HCT116 (cell line): ENCODE data around the gene PDLIM5.

Experiments used
- EZH2 ChIP-seq: fragments of 200-600 bp; sonication (generic); IDR thresholded peaks from 2 replicates; pipeline ENCODE4 v1.6.1; 2017; ENCODE audit warnings: antibody characterized with exemption, mixed run types
- EZH2phosphoT487 ChIP-seq: fragments of 200-600 bp; IDR thresholded peaks from 2 replicates; pipeline ENCODE4 v1.6.1; 2018; ENCODE audit warnings: antibody characterized with exemption, borderline replicate concordance
- FOSL1 ChIP-seq: IDR thresholded peaks from 2 replicates; pipeline ENCODE4 v1.6.1; 2012; ENCODE audit warnings: low read depth
- JUND ChIP-seq: IDR thresholded peaks from 2 replicates; pipeline ENCODE4 v1.6.1; 2012
- POLR2A ChIP-seq: IDR thresholded peaks from 2 replicates; pipeline ENCODE4 v1.7.0; 2011; ENCODE audit warnings: borderline replicate concordance; ENCODE audit not compliant: insufficient read depth, insufficient read length; ENCODE audit errors: extremely low read depth
- POLR2AphosphoS5 ChIP-seq: IDR thresholded peaks from 2 replicates; pipeline ENCODE4 v1.6.1; 2011; ENCODE audit warnings: mild to moderate bottlenecking, low read depth, low read length, moderate library complexity
- RAD21 ChIP-seq: IDR thresholded peaks from 2 replicates; pipeline ENCODE4 v1.6.1; 2012; ENCODE audit warnings: low read depth, mild to moderate bottlenecking
- SIN3A ChIP-seq: IDR thresholded peaks from 2 replicates; pipeline ENCODE4 v1.6.1; 2012; ENCODE audit warnings: low read depth
- SRF ChIP-seq: IDR thresholded peaks from 2 replicates; pipeline ENCODE4 v1.6.1; 2012; ENCODE audit warnings: low read depth
- YY1 ChIP-seq: IDR thresholded peaks from 2 replicates; pipeline ENCODE4 v1.6.1; 2011; ENCODE audit warnings: low read length, low read depth, moderate library complexity, mild to moderate bottlenecking; ENCODE audit not compliant: insufficient replicate concordance; ENCODE audit errors: extremely low read depth
- ZFX ChIP-seq: fragments of 450-650 bp; IDR thresholded peaks from 2 replicates; pipeline ENCODE4 v1.6.1; 2017
- TF ChIP-seq, protein P1 (sequence below): IDR thresholded peaks from 2 replicates; pipeline ENCODE4 v1.6.1; 2011; ENCODE audit warnings: mild to moderate bottlenecking, low read length, moderate library complexity; ENCODE audit not compliant: insufficient replicate concordance; ENCODE audit errors: extremely low read depth
- TF ChIP-seq, protein P2 (sequence below), 3 experiments: fragments of 200-600 bp in 1 of 3; sonication (generic) in 1 of 3; IDR thresholded peaks in 2 of 3; conservative IDR thresholded peaks in 1 of 3; 2 replicates each; pipeline ENCODE4 v1.5.1; 2012 to 2017; ENCODE audit warnings: low read depth in 2 of 3, low read length in 2 of 3, antibody characterized with exemption in 1 of 3, borderline replicate concordance in 1 of 3, control low read depth in 1 of 3, mild to moderate bottlenecking in 1 of 3, mixed read lengths in 1 of 3, mixed run types in 1 of 3, moderate library complexity in 1 of 3; ENCODE audit not compliant: insufficient read depth in 1 of 3
- TF ChIP-seq, protein P3 (sequence below): IDR thresholded peaks from 2 replicates; pipeline ENCODE4 v1.6.1; 2012; ENCODE audit warnings: low read depth

DNA sequence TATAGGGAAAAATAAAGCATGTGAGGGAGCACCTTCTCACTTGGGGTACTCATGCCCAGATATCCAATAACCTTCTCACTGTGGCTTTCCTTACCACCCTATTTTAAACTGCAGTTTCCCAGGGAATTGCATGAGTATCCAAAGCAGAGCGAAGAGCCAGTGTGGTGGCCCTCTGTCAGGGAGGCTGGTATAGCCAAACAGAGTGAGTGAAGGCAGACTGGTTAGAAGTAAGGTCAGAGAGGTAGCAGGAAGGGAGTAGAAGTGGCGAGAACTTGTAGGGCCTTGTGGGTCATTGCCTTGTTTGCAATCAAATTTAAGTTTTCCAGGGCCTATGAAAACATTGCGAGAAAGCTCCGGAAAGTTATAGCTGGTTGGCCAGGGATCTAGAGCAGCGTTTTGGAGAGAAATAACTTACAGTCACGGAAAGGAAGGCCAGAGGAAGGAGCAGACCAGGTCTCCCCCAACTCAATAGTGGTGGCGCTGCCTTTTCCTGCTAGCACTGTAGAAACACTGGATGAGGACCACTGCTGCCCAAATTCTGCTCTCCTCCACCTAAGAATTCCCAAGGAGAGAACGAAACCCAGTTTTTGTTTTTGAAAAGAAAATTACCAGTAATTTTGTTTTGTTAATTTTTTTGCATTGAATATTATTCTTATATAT, 77.2 kb downstream of the PDLIM5 start:
- TF ChIP-seq RAD21 = no peak
- TF ChIP-seq YY1 = no peak
- no peak for TF ChIP-seq SRF
- TF ChIP-seq POLR2A = no peak
- TF ChIP-seq, protein P1, sequence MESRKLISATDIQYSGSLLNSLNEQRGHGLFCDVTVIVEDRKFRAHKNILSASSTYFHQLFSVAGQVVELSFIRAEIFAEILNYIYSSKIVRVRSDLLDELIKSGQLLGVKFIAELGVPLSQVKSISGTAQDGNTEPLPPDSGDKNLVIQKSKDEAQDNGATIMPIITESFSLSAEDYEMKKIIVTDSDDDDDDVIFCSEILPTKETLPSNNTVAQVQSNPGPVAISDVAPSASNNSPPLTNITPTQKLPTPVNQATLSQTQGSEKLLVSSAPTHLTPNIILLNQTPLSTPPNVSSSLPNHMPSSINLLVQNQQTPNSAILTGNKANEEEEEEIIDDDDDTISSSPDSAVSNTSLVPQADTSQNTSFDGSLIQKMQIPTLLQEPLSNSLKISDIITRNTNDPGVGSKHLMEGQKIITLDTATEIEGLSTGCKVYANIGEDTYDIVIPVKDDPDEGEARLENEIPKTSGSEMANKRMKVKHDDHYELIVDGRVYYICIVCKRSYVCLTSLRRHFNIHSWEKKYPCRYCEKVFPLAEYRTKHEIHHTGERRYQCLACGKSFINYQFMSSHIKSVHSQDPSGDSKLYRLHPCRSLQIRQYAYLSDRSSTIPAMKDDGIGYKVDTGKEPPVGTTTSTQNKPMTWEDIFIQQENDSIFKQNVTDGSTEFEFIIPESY = no peak
- no peak for TF ChIP-seq EZH2
- TF ChIP-seq, protein P2, sequence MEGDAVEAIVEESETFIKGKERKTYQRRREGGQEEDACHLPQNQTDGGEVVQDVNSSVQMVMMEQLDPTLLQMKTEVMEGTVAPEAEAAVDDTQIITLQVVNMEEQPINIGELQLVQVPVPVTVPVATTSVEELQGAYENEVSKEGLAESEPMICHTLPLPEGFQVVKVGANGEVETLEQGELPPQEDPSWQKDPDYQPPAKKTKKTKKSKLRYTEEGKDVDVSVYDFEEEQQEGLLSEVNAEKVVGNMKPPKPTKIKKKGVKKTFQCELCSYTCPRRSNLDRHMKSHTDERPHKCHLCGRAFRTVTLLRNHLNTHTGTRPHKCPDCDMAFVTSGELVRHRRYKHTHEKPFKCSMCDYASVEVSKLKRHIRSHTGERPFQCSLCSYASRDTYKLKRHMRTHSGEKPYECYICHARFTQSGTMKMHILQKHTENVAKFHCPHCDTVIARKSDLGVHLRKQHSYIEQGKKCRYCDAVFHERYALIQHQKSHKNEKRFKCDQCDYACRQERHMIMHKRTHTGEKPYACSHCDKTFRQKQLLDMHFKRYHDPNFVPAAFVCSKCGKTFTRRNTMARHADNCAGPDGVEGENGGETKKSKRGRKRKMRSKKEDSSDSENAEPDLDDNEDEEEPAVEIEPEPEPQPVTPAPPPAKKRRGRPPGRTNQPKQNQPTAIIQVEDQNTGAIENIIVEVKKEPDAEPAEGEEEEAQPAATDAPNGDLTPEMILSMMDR (IDR thresholded peaks at IDR 0.05 in 2 of 3, conservative IDR thresholded peaks at IDR 0.05 in 1 of 3; ENCODE audit: borderline replicate concordance in 1 of 3, insufficient read depth in 1 of 3, low read depth in 2 of 3, low read length in 2 of 3) = no peak
- TF ChIP-seq POLR2AphosphoS5 = no peak
- no peak for TF ChIP-seq JUND
- no peak for TF ChIP-seq FOSL1
- TF ChIP-seq EZH2phosphoT487 = no peak
- TF ChIP-seq ZFX = no peak
- TF ChIP-seq, protein P3, sequence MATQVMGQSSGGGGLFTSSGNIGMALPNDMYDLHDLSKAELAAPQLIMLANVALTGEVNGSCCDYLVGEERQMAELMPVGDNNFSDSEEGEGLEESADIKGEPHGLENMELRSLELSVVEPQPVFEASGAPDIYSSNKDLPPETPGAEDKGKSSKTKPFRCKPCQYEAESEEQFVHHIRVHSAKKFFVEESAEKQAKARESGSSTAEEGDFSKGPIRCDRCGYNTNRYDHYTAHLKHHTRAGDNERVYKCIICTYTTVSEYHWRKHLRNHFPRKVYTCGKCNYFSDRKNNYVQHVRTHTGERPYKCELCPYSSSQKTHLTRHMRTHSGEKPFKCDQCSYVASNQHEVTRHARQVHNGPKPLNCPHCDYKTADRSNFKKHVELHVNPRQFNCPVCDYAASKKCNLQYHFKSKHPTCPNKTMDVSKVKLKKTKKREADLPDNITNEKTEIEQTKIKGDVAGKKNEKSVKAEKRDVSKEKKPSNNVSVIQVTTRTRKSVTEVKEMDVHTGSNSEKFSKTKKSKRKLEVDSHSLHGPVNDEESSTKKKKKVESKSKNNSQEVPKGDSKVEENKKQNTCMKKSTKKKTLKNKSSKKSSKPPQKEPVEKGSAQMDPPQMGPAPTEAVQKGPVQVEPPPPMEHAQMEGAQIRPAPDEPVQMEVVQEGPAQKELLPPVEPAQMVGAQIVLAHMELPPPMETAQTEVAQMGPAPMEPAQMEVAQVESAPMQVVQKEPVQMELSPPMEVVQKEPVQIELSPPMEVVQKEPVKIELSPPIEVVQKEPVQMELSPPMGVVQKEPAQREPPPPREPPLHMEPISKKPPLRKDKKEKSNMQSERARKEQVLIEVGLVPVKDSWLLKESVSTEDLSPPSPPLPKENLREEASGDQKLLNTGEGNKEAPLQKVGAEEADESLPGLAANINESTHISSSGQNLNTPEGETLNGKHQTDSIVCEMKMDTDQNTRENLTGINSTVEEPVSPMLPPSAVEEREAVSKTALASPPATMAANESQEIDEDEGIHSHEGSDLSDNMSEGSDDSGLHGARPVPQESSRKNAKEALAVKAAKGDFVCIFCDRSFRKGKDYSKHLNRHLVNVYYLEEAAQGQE = no peak
- no peak for TF ChIP-seq SIN3A
